Skeletal muscle tissue (tissue), 4 donors: ENCODE measurements around the gene IKBKE. TPM values are rescaled to one million over a fixed set of nuclear protein-coding genes. Genes with fewer than 3 reads are reported as not detected.

Experiments used
- H3K27ac ChIP-seq: one replicate; pipeline ENCODE4 v1.7.0; 2013; ENCODE audit warnings: mild to moderate bottlenecking, low read depth, low read length, inconsistent platforms
- H3K27me3 ChIP-seq, 3 donors: one replicate each; pipeline ENCODE4 v1.7.0; 2013; ENCODE audit warnings: low read length in 3 of 3; ENCODE audit not compliant: control insufficient read depth in 3 of 3, insufficient read depth in 3 of 3
- H3K36me3 ChIP-seq, 3 donors: one replicate each; pipeline ENCODE4 v1.7.0; 2013; ENCODE audit warnings: low read length in 3 of 3; ENCODE audit not compliant: control insufficient read depth in 3 of 3, insufficient read depth in 3 of 3
- H3K4me1 ChIP-seq, 3 donors: one replicate each; pipeline ENCODE4 v1.7.0; 2013; ENCODE audit warnings: low read length in 3 of 3, mild to moderate bottlenecking in 3 of 3; ENCODE audit not compliant: control insufficient read depth in 3 of 3, insufficient read depth in 3 of 3
- H3K4me3 ChIP-seq, 3 donors: one replicate each; pipeline ENCODE4 v1.7.0; 2013; ENCODE audit warnings: low read length in 3 of 3
- H3K9ac ChIP-seq, 3 donors: one replicate each; pipeline ENCODE4 v1.7.0; 2013; ENCODE audit warnings: low read length in 3 of 3, mild to moderate bottlenecking in 3 of 3, moderate library complexity in 2 of 3, low read depth in 1 of 3
- H3K9me3 ChIP-seq, 3 donors: one replicate each; pipeline ENCODE4 v1.7.0; 2013; ENCODE audit warnings: low read length in 3 of 3; ENCODE audit not compliant: control insufficient read depth in 3 of 3
- total RNA-seq: library from RNA; depleted of rRNA; stranded (reverse); fragments of >200 nt; gene quantifications from one replicate; pipeline ENCODE4 v1.2.3, GENCODE V29; 2014
- donor health status: Osteomylitis.

The IKBKE gene
- total RNA-seq, 1 donor from 2014 or later: 2.6 TPM

GRCh38 chr1:206451134-206451686 is 19.1 kb upstream of the IKBKE start:
- no peak overlapping the region for H3K27ac ChIP-seq
- no peaks in the 10 kb centered on the region for H3K9me3 ChIP-seq
- no peak overlapping the region for H3K9ac ChIP-seq
- H3K4me1 ChIP-seq: peaks cover 0 to 2% (median 1%) of the 10 kb centered on the region in 3 donors
- no peak overlapping the region for H3K4me3 ChIP-seq
- no peaks in the 10 kb centered on the region for H3K27me3 ChIP-seq
- peaks cover 3 to 59% (median 12%) of the 10 kb centered on the region in 3 donors for H3K36me3 ChIP-seq

GRCh38 chr1:206453111-206453510 is 17.2 kb upstream of the IKBKE start:
- no peaks in the 10 kb centered on the region for H3K27me3 ChIP-seq
- H3K9ac ChIP-seq: no peak overlapping the region
- no peak overlapping the region for H3K4me3 ChIP-seq
- peaks cover 3 to 49% (median 12%) of the 10 kb centered on the region in 3 donors for H3K36me3 ChIP-seq
- H3K27ac ChIP-seq: no peak overlapping the region
- H3K9me3 ChIP-seq: no peaks in the 10 kb centered on the region
- peaks cover 5 to 13% (median 10%) of the 10 kb centered on the region in 3 donors for H3K4me1 ChIP-seq

- no peaks in the 10 kb centered on the region for H3K9me3 ChIP-seq
- H3K36me3 ChIP-seq: peaks cover 3 to 44% (median 11%) of the 10 kb centered on the region in 3 donors
- no peak overlapping the region for H3K27ac ChIP-seq
- H3K4me3 ChIP-seq: no peak overlapping the region
- peaks cover 5 to 13% (median 12%) of the 10 kb centered on the region in 3 donors for H3K4me1 ChIP-seq
- H3K27me3 ChIP-seq: no peaks in the 10 kb centered on the region
- no peak overlapping the region for H3K9ac ChIP-seq
These were observed 15.0 kb upstream of the IKBKE start for GRCh38 chr1:206455289-206455665.

- Histone ChIP-seq H3K9me3 (no peaks in the 10 kb centered on the region), H3K27me3 (no peaks in the 10 kb centered on the region), H3K27ac (no peak overlapping the region), H3K9ac (no peak overlapping the region), H3K4me1 (peaks cover 5 to 13% (median 13%) of the 10 kb centered on the region in 3 donors), H3K4me3 (no peak overlapping the region), H3K36me3 (peaks cover 3 to 40% (median 6%) of the 10 kb centered on the region in 3 donors)
These were observed 14.5 kb upstream of the IKBKE start for GRCh38 chr1:206455666-206456344.

GRCh38 chr1:206456577-206457370 is 13.5 kb upstream of the IKBKE start:
- peaks cover 5 to 17% (median 15%) of the 10 kb centered on the region in 3 donors for H3K4me1 ChIP-seq

GRCh38 chr1:206457408-206458120 is 12.7 kb upstream of the IKBKE start:
- Histone ChIP-seq H3K9me3 (no peaks in the 10 kb centered on the region), H3K9ac (no peak overlapping the region), H3K27ac (no peak overlapping the region), H3K36me3 (peaks cover 3 to 31% (median 4%) of the 10 kb centered on the region in 3 donors), H3K27me3 (no peaks in the 10 kb centered on the region), H3K4me3 (no peak overlapping the region), H3K4me1 (peaks cover 5 to 17% (median 15%) of the 10 kb centered on the region in 3 donors)

More at GRCh38 chr1:206456577-206457370, 13.5 kb upstream of the IKBKE start:
- H3K9me3 ChIP-seq: no peaks in the 10 kb centered on the region
- H3K4me3 ChIP-seq: no peak overlapping the region
- H3K27me3 ChIP-seq: no peaks in the 10 kb centered on the region
- H3K36me3 ChIP-seq: peaks cover 3 to 34% (median 4%) of the 10 kb centered on the region in 3 donors
- H3K9ac ChIP-seq: no peak overlapping the region
- H3K27ac ChIP-seq: no peak overlapping the region

GRCh38 chr1:206459703-206460102 is 10.6 kb upstream of the IKBKE start:
- H3K36me3 ChIP-seq: peaks cover 2 to 18% (median 3%) of the 10 kb centered on the region in 3 donors
- H3K9me3 ChIP-seq: no peaks in the 10 kb centered on the region
- no peaks in the 10 kb centered on the region for H3K27me3 ChIP-seq
- H3K4me3 ChIP-seq: no peak overlapping the region
- H3K27ac ChIP-seq: peak overlapping the region; percentile 70
- H3K9ac ChIP-seq: no peak overlapping the region
- H3K4me1 ChIP-seq: peaks cover 9 to 18% (median 15%) of the 10 kb centered on the region in 3 donors

- no peaks in the 10 kb centered on the region for H3K9me3 ChIP-seq
- H3K9ac ChIP-seq: no peak overlapping the region
- peaks cover 0 to 8% (median 0%) of the 10 kb centered on the region in 3 donors for H3K36me3 ChIP-seq
- H3K27ac ChIP-seq: peak overlapping the region; percentile 70
- H3K4me1 ChIP-seq: peaks cover 14 to 23% (median 15%) of the 10 kb centered on the region in 3 donors
- no peaks in the 10 kb centered on the region for H3K27me3 ChIP-seq
- no peak overlapping the region for H3K4me3 ChIP-seq
These were observed 9.3 kb upstream of the IKBKE start for GRCh38 chr1:206460836-206461426.
